ENCODE data around the gene CES4A.
"Not testable (repeated sequence)": the region's sequence is repeated elsewhere in the genome, so short reads cannot be mapped to it uniquely, and the experiment has no call there.

The CES4A gene

DNA sequence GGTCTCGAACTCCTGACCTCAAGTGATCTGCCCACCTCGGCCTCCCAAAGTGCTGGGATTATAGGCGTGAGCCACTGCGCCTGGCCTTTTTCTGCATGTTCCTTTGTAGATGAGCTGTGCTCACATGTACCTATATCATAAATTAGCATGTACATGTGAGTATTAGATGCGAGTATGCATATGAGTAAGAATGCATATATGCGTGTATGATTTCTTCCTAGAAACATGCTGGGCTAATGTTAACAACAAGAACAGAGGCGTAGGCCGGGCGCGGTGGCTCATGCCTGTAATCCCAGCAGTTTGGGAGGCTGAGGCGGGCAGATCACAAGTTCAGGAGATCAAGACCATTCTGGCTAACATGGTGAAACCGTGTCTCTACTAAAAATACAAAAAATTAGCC lies 5.2 kb downstream of the CES4A start:
- not testable (repeated sequence) for DNase-seq

DNA sequence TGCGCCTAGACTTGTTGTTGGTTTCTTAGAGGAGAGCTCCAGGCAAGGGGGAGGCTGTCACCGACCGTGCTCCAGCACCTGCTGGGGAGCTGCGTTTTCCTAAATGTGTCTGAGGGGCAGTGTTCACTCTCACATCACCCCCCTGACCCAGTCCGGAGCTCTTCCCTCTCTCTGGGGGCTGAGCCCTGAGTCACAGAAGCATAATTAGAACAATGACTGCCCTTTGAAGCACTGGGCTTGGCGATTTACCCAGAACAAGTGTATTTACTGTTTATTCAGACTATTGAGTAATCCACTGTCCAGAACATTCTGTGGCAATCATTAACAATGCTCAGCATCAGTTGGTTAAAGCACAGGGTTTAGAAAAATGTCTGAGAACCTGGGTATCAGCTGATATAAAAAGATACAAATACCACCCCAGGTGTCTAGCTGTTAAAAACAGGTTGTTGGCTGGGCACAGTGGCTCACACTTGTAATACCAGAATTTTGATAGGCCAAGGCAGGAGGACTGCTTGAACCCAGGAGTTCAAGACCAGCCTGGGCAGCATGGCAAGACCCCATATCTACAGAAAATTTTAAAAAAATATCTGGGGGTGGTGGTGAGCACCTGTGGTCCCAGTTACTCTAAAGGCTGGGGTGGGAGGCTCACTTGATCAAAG lies 8.1 kb downstream of the CES4A start:
- no peak for DNase-seq

DNA sequence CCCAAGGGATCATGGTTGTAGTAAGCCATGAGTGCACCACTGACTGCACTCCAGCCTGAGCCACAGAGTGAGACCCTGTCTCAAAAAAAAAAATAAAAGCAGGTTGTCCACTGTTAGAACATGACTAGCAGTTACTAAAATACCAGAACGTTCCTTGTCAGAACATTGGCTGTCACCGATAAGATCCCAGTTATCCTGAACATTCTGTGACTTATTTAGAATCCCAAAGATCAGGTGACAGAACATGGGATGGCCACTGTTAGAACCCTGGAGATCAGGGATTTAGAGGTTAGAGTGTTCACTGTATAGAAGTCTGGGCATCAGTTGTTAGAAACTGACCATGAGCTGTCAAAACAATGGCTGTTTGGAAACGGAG lies 8.6 kb downstream of the CES4A start:
- DNase-seq: no peak

DNA sequence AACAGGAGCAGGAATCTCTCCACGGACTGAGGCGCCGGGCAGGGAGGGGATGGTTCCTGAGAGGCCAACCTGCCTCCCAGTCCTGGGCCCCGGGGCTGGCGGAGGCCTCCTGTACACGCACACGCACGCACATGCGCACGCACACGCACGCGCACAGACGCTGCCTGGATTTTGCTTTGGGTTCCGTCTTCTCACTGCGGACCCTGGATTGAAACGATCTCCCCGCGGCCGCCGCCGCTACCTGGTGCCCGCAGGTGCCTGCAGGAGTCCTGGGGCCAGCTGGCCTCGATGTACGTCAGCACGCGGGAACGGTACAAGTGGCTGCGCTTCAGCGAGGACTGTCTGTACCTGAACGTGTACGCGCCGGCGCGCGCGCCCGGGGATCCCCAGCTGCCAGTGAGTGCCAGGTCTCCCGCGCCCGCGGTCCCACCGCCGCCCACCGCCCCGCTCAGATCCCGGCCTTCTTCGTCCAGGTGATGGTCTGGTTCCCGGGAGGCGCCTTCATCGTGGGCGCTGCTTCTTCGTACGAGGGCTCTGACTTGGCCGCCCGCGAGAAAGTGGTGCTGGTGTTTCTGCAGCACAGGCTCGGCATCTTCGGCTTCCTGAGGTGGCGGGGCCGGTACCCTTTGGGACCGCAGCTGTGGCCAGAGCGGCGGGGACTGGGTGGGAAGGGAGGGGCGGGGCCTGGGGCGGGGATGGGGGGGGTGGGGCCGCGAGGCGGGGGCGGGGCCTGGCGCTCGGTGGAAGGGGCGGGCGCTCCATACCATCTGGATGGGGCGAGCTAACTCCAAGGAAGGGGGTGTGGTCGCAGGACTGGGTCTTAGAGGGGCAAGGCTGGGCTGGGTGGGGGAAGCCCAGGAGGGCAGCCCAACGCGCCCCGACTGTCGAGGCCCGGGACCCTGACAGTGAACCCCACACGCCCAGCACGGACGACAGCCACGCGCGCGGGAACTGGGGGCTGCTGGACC lies 12.3 kb downstream of the CES4A start:
- peak; percentile 13 to 53 (median 26) for DNase-seq

DNA sequence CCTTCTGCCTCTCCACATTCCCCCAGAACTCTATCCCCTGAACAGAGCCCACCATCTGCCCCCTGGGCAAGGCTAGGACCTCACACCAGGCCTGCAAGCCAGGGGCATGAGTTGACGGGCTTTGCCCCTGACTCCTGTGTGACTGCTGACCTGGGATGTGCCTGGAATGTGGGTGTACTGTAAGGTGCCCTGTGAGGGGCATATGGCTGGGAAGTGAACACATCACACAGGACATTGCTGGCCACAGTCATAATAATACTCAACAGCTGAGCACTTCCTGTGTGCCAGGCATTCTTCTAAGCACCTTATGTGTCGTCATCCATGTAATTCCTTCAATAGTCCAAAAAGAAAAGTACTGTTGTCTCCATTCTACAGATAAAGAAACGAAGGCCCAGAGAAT lies 13.3 kb downstream of the CES4A start:
- no peak for DNase-seq

DNA sequence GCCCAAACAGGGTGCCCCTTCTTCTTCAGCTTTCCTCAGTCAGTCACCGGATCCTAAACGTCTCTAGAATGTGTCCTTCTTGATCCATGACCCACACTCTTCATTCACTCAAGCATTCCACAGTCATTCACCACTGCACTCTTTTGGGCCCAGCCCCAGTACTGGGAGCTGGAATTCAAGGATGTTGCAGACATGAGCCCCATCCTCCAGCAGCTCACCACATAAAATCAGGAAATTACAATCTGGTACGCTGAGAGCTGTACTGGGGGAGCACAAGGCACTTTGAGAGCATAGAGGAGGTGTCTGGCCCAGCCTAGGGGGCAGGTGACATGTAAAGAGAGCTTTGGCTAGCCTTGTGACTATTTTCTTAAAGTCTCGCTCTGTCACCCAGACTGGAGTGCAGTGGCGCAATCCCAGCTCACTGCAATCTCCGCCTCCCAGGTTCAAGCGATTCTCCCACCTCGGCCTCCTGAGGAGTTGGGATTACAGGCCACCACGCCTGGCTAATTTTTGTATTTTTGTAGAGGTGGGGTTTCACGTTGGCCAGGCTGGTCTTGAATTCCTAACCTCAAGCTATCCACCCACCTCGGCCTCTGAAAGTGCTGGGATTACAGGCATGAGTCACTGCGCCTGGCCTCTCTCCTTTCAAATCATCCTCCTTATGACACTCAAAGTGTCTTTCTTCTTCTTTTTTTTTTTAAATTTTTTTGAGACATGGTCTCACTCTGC lies 18.7 kb downstream of the CES4A start:
- no peak for DNase-seq

DNA sequence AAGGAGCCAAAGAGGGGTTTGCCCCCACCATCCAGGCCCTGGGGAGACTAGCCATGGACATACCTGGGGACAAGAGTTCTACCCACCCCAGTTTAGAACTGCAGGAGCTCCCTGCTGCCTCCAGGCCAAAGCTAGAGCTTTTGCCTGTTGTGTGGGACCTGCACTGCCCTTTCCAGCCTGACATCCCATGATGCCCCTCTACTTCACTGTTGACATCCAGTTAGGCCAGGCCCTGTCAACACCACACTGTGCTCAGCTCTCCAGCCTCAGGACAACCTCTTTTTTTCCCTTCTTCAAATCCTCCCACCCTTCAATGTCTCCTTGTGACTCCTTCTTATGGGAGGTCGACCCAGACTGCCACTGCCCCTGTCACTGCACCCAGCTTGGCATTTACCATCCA lies 20.8 kb downstream of the CES4A start:
- no peak for DNase-seq

DNA sequence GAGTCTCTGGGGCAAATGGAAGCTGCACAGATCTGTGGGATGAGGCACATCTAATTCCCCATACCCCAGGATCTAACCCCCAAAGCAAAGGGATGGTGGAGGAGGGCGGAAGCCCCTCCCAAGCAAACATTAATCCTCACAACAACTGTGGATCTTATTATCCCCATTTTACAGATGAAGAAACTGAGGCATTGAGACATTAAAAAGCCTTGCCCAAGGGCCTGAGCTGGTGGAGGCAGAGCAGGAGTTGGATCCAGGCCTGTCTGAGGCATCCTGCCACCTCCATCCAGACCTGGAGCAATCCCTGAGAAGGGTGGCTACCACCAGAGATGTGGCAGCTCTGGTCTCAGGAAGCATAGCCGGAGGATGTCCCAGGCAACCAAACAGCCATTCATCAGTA lies 22.9 kb downstream of the CES4A start:
- DNase-seq: no peak

DNA sequence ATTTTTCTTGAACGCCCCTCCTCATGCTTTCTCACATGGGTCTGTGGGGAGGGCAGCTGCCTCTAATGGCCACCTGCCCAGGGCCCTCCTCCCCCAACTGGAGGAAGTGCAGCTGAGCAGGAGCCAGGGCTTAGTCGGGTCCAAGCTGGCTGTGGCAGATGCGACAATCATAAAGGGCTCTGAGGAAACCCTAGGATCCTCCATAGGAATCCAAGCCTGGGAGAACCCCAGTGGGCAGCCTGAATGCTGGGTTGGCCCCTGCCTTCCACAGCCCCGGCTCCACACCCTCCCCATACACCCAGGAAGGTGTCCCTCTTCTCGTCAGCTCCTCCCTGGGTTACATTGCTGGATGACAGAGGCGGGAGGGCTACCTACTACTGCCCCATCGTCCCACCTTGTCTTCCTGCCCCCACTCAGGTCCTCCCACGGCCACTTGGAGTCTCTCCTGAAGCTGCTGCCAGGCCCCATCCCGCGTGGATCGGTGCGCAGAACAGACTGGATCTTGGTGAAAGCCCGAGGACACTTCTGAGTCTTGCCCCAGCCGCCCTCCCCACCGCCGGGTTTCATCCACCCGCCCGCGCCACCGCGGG lies 24.9 kb downstream of the CES4A start:
- no peak for DNase-seq

DNA sequence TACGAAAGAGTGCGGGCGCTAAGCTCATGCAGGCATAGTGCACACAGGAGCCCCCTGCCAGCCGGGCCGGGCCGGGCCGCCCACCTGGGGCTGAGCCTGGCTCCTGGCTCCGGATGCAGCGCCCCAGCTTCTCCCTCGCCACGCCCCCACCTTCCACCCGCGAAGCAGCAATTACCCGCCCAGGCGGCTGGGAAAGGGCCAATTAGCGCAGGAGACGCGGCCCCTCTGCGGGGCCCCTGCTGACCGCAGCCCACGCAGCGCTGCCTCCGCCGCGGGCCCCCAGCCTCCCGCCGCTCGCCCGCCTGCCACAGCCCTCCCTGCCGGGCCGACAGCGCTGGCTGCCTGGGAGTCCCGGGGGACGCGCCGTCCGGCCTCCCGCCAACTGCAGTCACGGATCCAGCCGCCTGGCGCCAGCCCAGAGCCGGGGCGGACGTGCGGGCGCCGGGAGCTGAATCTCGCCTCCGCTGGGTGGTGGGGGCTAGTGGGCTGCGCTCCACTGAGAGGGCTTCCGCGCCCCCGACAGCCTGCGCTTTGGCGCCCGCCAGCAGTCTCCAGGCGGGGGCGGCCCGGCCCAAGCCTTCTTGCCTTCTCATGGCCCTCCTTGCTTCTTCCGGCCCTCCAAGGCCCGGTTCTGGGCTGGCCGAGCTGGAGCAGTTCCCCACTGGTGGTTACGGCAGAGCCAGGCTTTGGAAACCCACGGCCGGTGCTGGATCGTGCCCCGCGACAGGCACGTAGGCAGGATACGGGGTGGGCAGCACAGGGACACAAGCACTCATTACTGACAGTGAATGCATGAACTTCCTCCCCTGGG lies 25.6 kb downstream of the CES4A start:
- peak; percentile 10 to 46 (median 20) for DNase-seq

DNA sequence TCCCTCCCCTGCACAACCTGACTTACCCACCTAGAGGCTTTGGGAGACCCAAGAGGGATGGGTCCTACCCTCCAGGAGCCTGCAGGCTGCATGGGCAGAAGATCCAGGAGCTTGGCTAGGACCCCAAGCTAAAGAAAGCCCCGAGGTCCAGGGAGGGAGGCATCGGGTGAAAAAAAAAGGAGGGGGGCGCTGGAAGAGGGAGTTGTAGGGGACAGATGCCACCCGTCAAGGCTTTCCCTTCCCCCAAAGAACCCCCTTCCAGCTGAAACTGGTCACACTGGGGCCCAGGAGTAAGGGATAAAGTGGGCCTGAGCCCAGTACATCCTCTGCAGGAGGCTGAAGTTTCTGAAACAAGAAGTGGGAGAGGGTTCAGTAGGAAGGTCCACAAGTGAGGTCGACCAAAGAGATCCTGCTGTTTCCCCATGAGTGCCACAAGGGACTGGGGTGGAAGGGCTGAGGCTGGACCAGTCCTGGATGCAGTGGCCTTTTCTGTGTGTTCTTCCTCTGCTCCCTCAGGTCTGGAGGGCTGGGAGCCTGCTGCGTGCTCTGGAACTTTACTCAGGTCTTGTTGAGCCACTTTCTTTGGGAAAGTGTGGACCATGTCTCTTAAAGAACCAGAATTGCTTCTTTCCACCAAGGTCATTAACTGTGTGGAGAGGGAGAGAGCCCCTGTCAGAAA lies 26.4 kb downstream of the CES4A start:
- DNase-seq: no peak

DNA sequence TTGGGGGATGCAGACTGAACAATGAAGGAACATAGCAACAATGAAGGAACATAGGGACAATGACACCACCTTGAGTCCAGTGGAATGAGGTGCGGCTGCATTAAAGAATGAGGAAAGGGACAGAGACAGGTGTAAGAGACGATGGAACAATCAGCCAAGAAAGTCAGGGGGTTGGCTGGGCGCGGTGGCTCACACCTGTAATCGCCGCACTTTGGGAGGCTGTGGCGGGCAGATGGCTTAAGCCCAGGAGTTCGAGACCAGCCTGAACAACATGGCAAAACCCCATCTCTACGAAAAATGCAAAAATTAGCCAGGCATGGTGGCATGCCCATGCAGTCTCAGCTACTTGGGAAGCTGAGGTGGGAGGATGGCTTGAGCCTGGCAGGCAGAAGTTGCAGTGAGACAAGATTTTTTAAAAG lies 26.9 kb downstream of the CES4A start:
- DNase-seq: no peak

DNA sequence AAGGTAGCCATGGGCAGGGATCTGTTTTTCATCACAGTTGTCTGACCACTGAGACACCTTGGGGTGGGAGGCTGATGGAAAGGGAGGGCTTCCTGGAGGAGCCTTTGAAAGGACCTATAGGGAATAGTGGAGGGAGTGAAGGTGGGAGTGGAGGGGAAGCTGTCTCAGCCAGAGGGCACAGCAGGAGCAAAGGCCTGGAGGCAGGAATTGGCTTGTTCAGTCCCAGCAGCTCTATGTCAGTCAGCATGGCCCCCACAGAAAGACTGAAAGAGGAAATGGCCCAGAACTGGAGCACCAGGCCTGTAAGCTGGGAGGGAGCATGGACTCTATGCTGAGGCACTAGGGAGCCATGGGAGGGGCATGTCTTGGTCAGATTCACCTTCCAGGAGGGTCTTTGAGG lies 27.8 kb downstream of the CES4A start:
- no peak for DNase-seq

DNA sequence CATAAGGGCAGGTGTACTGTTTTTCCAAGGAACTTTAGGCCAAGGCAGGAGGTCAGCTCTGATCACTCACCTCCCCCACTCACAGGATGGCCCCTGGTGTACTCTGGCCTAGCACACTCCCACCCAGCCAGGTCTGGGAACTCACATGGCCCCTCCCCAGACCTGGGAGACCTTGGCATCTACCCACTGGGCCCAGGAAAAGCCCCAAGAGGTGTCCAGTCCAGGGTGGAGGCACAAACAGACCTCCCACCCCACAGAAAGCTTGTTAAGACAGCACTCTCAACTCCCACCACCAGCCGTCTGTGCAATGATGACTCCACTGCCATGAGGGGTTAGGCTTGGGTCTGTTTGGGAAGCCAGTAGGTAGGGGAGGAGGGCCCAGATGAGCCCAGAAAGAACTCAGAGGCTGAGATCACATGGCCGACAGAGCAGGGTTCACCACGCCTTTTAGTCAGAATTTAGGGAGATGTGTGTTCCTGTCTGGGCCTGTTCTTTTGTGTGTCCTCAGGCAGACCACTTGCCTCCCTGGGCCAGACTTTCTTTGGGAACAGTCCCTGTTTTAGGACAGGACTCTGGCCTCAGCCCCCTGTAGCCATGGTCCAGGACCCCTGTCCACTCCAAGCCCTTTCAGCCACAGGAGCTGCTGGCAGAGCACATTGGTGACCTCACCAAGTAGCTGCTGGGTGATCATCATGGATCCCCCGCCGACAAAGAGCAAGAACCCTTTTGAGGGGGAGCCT lies 28.5 kb downstream of the CES4A start:
- no peak for DNase-seq

DNA sequence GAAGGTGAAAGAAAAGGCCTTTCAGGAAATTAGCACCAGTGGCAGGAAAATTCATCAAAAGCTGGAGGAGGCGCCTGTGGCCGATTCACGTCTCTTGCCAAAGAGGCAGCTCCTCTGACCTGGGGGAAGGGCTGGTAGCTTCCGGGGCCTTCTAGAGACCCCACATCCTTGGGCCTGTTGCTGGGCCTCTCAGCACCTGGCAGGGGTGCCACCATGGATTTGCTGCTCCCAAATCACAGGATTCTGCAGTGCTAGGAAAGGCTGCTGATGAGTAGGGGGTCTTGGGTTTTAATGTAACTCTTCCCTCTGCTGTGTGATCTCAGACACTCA lies 29.0 kb downstream of the CES4A start:
- DNase-seq: no peak

DNA sequence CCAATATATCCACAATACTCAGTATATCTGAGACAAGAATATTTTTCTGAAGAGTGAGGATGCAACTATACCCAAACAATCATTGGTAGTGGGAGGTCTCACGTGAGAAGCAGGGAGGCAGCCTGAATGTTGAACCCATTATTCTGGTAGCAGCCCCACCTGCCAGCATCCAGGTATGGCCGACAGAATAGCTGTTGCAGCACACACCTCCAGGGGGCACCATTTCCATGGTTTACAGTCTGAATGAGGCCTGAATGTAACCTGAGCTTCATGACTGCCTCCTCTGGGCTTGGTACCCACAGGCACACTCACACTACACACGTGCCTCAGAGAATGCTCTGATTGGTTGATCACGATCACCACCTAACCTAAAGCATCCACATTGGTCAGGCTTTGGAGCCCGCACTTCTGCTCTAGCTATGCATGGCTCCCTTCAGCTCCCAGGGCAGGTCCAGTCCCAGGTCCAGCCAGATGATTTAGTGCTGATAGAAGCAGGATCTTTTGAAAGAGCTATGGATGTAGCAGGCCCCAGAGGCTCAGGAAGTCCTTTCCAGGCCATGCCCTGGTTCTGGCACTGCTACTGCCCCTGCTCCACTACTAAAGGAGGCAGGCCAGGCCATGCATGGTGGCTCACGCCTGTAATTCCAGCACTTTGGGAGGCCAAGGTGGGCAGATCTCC lies 29.6 kb downstream of the CES4A start:
- peak; percentile 49 to 70 (median 66) for DNase-seq

DNA sequence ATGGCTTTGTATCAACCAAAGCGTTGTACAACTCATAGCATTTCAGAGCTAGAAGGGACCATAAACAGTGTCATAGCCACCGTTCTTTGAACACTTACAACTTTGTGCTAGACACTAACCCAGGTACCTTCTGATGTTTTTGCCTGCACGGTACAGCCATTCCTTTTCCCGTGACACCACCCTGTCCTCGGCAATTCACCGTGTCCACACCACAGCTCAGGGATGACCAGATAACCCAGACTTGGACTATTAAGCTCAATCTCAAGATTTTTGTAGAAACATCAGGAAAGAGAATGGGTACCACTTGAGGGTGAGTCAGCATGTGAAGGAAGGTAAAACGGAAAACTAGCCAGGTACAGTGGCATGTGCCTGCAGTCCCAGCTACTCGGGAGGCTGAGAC lies 30.8 kb downstream of the CES4A start:
- DNase-seq: no peak

DNA sequence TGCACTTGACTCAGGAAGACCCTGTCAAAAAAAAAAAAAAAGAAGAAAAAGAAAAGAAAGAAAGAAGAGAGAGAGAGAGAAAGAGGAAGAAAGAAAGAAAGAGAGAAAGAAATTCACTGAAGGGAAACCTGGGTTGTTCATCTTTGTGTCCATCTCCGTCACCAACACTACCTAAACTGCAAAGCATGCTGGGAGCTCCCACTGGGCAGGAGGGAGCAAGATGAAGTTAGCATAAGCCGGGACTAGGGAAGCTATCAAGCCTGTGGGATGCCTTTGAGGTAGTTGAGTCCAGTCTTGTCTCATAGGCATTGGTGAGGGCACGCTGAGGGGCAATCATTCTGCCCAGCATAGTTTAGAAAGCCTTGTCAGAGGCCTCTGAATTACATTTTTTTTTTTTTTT lies 32.9 kb downstream of the CES4A start:
- no peak for DNase-seq

DNA sequence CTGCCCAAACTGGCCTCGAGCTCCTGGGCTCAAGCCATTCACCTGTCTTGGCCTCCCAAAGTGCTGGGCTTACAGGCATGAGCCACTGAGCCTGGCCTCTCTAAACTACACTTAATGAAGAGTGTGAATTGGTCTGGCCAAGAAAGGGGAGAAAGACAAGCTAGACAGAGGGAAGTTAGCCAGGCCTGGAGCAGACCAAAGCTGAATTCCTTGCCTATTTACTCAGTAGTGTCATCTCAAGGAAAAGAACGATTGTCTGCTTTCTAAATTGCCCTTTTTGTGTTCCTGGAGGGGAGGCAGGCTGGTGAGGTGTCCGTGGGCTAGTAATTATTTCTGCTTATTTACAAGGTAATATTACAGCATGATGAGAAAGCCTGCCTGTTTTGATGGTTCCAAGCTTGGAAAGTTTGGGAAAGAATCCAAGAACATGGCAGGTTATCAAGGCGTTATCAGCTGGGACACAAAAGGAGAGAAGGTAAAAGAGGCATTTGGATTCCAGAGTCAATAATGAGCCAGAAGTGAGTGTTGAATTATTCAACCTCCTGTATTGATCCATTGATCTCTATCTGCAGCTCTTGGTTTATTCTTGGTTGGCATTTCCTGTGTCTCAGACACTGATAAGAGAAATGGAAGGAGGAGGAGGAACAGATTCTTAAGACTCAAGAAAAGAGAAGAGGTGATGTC lies 34.3 kb downstream of the CES4A start:
- DNase-seq: no peak

DNA sequence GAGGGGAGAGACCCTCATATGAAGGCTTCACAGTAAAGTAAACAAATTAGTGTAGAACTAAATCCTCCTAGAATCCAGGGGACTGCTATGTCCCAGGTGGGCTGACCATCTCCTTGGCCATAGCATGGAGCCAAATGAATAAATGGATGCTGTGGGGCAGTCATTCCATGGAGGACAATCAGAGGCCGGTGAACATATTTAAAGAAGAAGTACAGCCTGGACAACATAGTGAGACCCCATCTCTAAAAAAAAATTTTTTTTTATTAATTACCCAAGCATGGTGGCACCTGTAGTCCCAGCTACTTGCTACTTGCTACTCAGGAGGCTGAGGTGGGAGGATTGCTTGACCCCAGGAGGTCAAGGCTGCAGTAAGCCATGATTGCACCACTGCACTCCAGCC lies 35.3 kb downstream of the CES4A start:
- no peak for DNase-seq
